OCI-LY1 (cell line): ENCODE results near the gene KANSL3.

ENCODE experiments used
- CTCF ChIP-seq: fragments of 200-600 bp; sonication (generic), shearing (Covaris generic); IDR thresholded peaks from 2 replicates; pipeline ENCODE4 v1.5.1; 2017; ENCODE audit warnings: mild to moderate bottlenecking, antibody characterized with exemption, low read length, moderate library complexity, mixed read lengths
- EZH2 ChIP-seq: fragments of 200-600 bp; sonication (generic), shearing (Covaris generic); IDR thresholded peaks from 2 replicates; pipeline ENCODE4 v1.8.0; 2017; ENCODE audit warnings: borderline replicate concordance, mixed run types, mild to moderate bottlenecking, antibody characterized with exemption, low read length, moderate library complexity, mixed read lengths

GRCh38 chr2:96555146-96555610 is 82.9 kb downstream of the KANSL3 start:
- TF ChIP-seq CTCF (no peak), EZH2 (no peak)
